HFF-Myc (cell line): ENCODE results near the gene KCNAB1.
A peak's percentile ranks its signal among the peaks of the same experiment; 100 is the strongest.
"Not testable (repeated sequence)": the region's sequence is repeated elsewhere in the genome, so short reads cannot be mapped to it uniquely, and the experiment has no call there.

Source experiments
- DNase-seq: peaks from one replicate; pipeline ENCODE4 v3.0.0-alpha.2; 2011; ENCODE audit warnings: low read depth; ENCODE audit errors: extremely low read depth
- H3K4me3 ChIP-seq: replicated peaks from 2 replicates; pipeline ENCODE4 v1.5.1; 2011; ENCODE audit warnings: low read depth, mild to moderate bottlenecking, control low read depth, low read length
- TF ChIP-seq, protein P1 (sequence below): IDR thresholded peaks from 2 replicates; pipeline ENCODE4 v1.5.1; 2012; ENCODE audit warnings: mild to moderate bottlenecking, low read depth, low read length, control low read depth; ENCODE audit errors: missing control alignments

Gene KCNAB1

GRCh38 chr3:156098437-156099035, 21.8 kb upstream of the KCNAB1 start:
- H3K4me3 ChIP-seq, result no peak overlapping the region
- no peak for DNase-seq
- TF ChIP-seq, protein P1, sequence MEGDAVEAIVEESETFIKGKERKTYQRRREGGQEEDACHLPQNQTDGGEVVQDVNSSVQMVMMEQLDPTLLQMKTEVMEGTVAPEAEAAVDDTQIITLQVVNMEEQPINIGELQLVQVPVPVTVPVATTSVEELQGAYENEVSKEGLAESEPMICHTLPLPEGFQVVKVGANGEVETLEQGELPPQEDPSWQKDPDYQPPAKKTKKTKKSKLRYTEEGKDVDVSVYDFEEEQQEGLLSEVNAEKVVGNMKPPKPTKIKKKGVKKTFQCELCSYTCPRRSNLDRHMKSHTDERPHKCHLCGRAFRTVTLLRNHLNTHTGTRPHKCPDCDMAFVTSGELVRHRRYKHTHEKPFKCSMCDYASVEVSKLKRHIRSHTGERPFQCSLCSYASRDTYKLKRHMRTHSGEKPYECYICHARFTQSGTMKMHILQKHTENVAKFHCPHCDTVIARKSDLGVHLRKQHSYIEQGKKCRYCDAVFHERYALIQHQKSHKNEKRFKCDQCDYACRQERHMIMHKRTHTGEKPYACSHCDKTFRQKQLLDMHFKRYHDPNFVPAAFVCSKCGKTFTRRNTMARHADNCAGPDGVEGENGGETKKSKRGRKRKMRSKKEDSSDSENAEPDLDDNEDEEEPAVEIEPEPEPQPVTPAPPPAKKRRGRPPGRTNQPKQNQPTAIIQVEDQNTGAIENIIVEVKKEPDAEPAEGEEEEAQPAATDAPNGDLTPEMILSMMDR, result no peak

DNA sequence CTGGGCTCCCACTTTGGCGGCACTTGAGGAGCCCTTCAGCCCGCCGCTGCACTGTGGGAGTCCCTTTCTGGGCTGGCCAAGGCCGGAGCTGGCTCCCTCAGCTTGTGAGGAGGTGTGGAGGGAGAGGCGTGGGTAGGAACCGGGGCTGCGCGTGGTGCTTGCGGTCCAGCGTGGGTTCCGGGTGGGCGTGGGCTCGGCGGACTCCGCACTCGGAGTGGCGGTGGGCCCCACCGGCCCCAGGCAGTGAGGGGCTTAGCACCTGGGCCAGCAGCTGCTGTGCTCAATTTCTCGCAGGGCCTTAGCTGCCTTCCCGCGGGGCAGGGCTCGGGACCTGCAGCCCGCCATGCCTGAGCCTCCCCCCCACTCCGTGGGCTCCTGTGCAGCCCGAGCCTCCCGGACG, 21.0 kb upstream of the KCNAB1 start:
- H3K4me3 ChIP-seq, DNase-seq: not testable (repeated sequence)

DNA sequence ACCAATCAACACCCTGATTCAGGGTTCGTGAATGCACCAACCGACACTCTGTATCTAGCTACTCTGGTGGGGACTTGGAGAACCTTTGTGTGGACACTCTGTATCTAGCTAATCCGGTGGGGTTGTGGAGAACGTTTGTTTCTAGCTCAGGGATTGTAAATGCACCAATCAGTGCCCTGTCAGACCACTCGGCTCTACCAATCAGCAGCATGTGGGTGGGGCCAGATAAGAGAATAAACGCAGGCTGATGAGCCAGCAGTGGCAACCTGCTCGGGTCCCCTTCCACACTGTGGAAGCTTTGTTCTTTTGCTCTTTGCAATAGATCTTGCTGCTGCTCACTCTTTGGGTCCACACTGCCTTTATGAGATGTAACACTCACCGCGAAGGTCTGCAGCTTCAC, 20.4 kb upstream of the KCNAB1 start:
- not testable (repeated sequence) for H3K4me3 ChIP-seq, DNase-seq

- no peak for DNase-seq
- no peak overlapping the region for H3K4me3 ChIP-seq
- TF ChIP-seq, protein P1, result no peak
Observed at GRCh38 chr3:156102267-156102931, 18.0 kb upstream of the KCNAB1 start.

- TF ChIP-seq, protein P1, result peak; percentile 20
- no peak overlapping the region for H3K4me3 ChIP-seq
- DNase-seq, result no peak
Observed at GRCh38 chr3:156106721-156107373, 13.5 kb upstream of the KCNAB1 start.

- TF ChIP-seq, protein P1, result no peak
- DNase-seq, result no peak
- H3K4me3 ChIP-seq, result no peak overlapping the region
Observed at GRCh38 chr3:156107504-156107903, 12.9 kb upstream of the KCNAB1 start.

DNA sequence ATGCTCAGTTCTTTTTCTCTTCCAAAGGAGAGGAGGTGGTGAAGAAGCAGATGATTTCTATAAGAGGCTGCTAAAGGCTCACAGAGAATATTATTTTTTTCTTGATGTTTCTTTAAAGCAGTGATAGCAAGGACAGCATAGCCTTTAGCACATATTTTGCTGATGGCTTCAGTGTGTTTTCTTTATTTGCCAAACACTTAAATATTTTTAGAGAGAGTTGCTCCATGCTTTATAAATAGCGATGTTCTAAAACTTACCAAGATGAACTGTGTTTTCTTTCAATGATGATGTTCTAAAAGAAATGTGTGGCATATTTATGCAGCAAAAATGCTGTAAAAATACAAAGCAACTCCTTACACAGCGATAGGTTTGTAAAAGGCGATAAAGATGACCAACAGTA, 11.8 kb upstream of the KCNAB1 start:
- TF ChIP-seq, protein P1, result no peak
- H3K4me3 ChIP-seq, result no peak overlapping the region
- DNase-seq, result no peak

- no peak for DNase-seq
- TF ChIP-seq, protein P1, result no peak
- H3K4me3 ChIP-seq, result no peak overlapping the region
Observed at GRCh38 chr3:156109989-156110388, 10.4 kb upstream of the KCNAB1 start.
